Sigmoid colon (tissue), 4 donors: ENCODE results near the gene ADORA1.

Experiments used
- EP300 ChIP-seq, 4 donors: sonication (generic); formaldehyde crosslinking; IDR thresholded peaks; one replicate each; pipeline ENCODE4 v1.6.1; 2017; ENCODE audit warnings: antibody characterized with exemption in 4 of 4
- POLR2A ChIP-seq, 2 donors: fragments of 450-650 bp; IDR thresholded peaks; one replicate each; pipeline ENCODE4 v1.6.1; 2016; ENCODE audit warnings: antibody characterized with exemption in 2 of 2, mild to moderate bottlenecking in 2 of 2, moderate library complexity in 2 of 2
- TF ChIP-seq, protein P1 (sequence below), 4 experiments: fragments of 450-650 bp in 3 of 4; fragments of 200-600 bp in 1 of 4; IDR thresholded peaks; one replicate each; pipeline ENCODE4 v1.5.1; 2016 to 2019; ENCODE audit warnings: antibody characterized with exemption in 4 of 4, mild to moderate bottlenecking in 3 of 4, moderate library complexity in 2 of 4

GRCh38 chr1:203158960-203159665 is 31.6 kb downstream of the ADORA1 start:
- TF ChIP-seq, protein P1, sequence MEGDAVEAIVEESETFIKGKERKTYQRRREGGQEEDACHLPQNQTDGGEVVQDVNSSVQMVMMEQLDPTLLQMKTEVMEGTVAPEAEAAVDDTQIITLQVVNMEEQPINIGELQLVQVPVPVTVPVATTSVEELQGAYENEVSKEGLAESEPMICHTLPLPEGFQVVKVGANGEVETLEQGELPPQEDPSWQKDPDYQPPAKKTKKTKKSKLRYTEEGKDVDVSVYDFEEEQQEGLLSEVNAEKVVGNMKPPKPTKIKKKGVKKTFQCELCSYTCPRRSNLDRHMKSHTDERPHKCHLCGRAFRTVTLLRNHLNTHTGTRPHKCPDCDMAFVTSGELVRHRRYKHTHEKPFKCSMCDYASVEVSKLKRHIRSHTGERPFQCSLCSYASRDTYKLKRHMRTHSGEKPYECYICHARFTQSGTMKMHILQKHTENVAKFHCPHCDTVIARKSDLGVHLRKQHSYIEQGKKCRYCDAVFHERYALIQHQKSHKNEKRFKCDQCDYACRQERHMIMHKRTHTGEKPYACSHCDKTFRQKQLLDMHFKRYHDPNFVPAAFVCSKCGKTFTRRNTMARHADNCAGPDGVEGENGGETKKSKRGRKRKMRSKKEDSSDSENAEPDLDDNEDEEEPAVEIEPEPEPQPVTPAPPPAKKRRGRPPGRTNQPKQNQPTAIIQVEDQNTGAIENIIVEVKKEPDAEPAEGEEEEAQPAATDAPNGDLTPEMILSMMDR (IDR thresholded peaks at IDR 0.05) = no peak
- TF ChIP-seq EP300 (IDR thresholded peaks at IDR 0.05) (no peak), POLR2A (IDR thresholded peaks at IDR 0.05) (no peak)
